HUES6 (cell line): ENCODE measurements around the gene ORAI1.

Source experiments
- H3K27ac ChIP-seq: 2 replicates; pipeline ENCODE4 v1.7.0; 2013; ENCODE audit warnings: low read depth, mild to moderate bottlenecking, low read length, inconsistent platforms
- H3K27me3 ChIP-seq: 2 replicates; pipeline ENCODE4 v1.6.1; 2013; ENCODE audit warnings: low read length; ENCODE audit not compliant: control insufficient read depth, insufficient read depth
- H3K36me3 ChIP-seq: 2 replicates; pipeline ENCODE4 v1.6.1; 2013; ENCODE audit warnings: low read length; ENCODE audit not compliant: control insufficient read depth, insufficient read depth
- H3K4me1 ChIP-seq: 2 replicates; pipeline ENCODE4 v1.6.1; 2013; ENCODE audit warnings: low read length; ENCODE audit not compliant: control insufficient read depth, insufficient read depth
- H3K4me3 ChIP-seq: 2 replicates; pipeline ENCODE4 v1.5.1; 2013; ENCODE audit warnings: low read depth, low read length
- H3K9ac ChIP-seq: one replicate; pipeline ENCODE4 v1.6.1; 2013; ENCODE audit warnings: mild to moderate bottlenecking, low read length
- H3K9me3 ChIP-seq: 2 replicates; pipeline ENCODE4 v1.6.1; 2013; ENCODE audit warnings: low read depth, low read length; ENCODE audit not compliant: control insufficient read depth, insufficient read depth

ORAI1 gene

DNA sequence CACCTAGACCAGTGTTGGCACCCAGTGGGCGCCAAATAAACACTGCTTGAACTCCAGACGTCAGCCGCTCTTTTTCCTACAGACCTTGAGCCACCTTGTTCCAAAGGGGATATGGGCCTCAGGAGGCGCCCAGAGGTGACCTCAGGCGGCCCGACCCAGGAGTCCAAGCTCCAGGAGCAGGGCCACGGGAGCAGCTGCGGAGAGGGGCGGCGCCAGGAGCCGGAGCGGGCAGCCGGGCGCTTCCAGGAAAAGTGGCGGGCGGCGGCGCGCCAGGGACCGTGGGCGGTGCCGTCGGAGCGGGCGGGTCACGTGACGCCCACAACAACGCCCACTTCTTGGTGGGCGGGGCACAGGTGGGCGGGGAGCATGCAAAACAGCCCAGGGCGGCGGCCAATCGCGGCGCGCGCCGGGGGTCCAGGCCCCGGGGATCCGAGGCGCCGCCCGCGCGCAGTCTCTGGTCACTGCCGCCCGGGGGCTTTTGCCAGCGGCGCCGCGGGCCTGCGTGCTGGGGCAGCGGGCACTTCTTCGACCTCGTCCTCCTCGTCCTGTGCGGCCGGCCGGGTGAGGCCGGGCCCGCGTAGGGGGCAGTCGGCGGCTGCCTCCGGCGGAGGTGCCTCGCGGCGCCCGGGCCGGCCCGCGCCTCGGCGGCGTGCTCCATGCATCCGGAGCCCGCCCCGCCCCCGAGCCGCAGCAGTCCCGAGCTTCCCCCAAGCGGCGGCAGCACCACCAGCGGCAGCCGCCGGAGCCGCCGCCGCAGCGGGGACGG lies at the start of gene ORAI1:
Gene ORAI1 (plus strand): TSS at position 444 of the 766 bp plus-strand sequence.
- no peaks in the 10 kb centered on the region for H3K9me3 ChIP-seq
- peak within 1 kb of the TSS; percentile 90 for H3K9ac ChIP-seq
- peaks cover 10% of the 10 kb centered on the region; the same call in 1 of the 2 replicates for H3K36me3 ChIP-seq
- H3K27me3 ChIP-seq: no peaks in the 10 kb centered on the region
- H3K27ac ChIP-seq: peak within 1 kb of the TSS; percentile 76; the same call in 1 of the 2 replicates
- peaks cover 39% of the 10 kb centered on the region for H3K4me1 ChIP-seq
- peak within 1 kb of the TSS; percentile 74 for H3K4me3 ChIP-seq

GRCh38 chr12:121576851-121577391 lies 49.4 kb upstream of the ORAI1 start:
- H3K9ac ChIP-seq: peak overlapping the region; percentile 99
- no peaks in the 10 kb centered on the region for H3K27me3 ChIP-seq
- H3K27ac ChIP-seq: peak overlapping the region; percentile 99
- peaks cover 39% of the 10 kb centered on the region for H3K36me3 ChIP-seq
- peak overlapping the region; percentile 73 for H3K4me3 ChIP-seq
- H3K4me1 ChIP-seq: peaks cover 35% of the 10 kb centered on the region
- H3K9me3 ChIP-seq: no peaks in the 10 kb centered on the region

DNA sequence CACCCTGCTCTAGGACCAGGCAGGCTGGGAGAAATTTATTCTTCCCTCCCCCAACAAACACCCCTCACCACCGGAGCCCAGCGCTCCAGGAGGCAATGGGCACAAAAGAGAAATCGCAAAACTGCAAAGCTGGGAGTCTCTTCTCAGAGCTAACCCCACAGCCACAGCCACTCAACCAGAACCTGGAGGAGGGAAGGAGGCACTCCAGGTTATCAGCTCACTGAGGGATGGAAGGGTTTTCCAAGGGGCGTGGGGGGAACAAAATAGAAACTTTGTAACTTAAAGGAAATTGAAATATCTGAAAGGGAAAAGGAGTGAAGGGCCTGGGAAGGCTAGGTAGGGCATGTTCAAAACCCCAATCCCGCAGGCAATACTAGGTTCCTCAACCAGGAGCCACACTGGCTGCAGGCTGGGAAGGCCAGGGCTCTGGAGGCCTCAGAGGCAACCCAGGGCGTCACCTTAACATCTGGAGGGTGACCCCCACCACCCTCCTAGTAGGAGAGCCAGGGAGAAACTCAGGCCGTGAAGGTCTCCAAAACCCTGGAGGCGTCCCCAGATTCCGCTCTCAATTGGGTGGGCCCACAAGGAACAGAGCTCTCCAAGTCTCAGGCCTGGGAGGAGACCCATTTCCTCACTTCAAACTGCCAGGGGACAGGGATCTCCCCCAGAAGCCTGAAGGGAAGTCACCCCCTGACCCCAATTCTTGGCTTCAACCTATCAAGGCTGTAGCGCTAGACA lies 48.7 kb upstream of the ORAI1 start:
- H3K27ac ChIP-seq: peak overlapping the region; percentile 99
- H3K36me3 ChIP-seq: peaks cover 32% of the 10 kb centered on the region
- H3K4me3 ChIP-seq: peak overlapping the region; percentile 73
- no peaks in the 10 kb centered on the region for H3K27me3 ChIP-seq
- H3K9ac ChIP-seq: peak overlapping the region; percentile 99
- H3K9me3 ChIP-seq: no peaks in the 10 kb centered on the region
- H3K4me1 ChIP-seq: peaks cover 36% of the 10 kb centered on the region

GRCh38 chr12:121578230-121579189 lies 47.8 kb upstream of the ORAI1 start:
- Histone ChIP-seq H3K9me3 (no peaks in the 10 kb centered on the region), H3K36me3 (peaks cover 28% of the 10 kb centered on the region), H3K4me1 (peaks cover 44% of the 10 kb centered on the region), H3K9ac (peak overlapping the region; percentile 99), H3K27ac (peak overlapping the region; percentile 99), H3K27me3 (no peaks in the 10 kb centered on the region), H3K4me3 (peak overlapping the region; percentile 73)

GRCh38 chr12:121579190-121579791 lies 47.0 kb upstream of the ORAI1 start:
- peak overlapping the region; percentile 99 for H3K9ac ChIP-seq
- H3K36me3 ChIP-seq: peaks cover 21% of the 10 kb centered on the region
- H3K4me3 ChIP-seq: peak overlapping the region; percentile 73
- no peaks in the 10 kb centered on the region for H3K27me3 ChIP-seq
- peak overlapping the region; percentile 99 for H3K27ac ChIP-seq
- peaks cover 50% of the 10 kb centered on the region for H3K4me1 ChIP-seq
- H3K9me3 ChIP-seq: no peaks in the 10 kb centered on the region

DNA sequence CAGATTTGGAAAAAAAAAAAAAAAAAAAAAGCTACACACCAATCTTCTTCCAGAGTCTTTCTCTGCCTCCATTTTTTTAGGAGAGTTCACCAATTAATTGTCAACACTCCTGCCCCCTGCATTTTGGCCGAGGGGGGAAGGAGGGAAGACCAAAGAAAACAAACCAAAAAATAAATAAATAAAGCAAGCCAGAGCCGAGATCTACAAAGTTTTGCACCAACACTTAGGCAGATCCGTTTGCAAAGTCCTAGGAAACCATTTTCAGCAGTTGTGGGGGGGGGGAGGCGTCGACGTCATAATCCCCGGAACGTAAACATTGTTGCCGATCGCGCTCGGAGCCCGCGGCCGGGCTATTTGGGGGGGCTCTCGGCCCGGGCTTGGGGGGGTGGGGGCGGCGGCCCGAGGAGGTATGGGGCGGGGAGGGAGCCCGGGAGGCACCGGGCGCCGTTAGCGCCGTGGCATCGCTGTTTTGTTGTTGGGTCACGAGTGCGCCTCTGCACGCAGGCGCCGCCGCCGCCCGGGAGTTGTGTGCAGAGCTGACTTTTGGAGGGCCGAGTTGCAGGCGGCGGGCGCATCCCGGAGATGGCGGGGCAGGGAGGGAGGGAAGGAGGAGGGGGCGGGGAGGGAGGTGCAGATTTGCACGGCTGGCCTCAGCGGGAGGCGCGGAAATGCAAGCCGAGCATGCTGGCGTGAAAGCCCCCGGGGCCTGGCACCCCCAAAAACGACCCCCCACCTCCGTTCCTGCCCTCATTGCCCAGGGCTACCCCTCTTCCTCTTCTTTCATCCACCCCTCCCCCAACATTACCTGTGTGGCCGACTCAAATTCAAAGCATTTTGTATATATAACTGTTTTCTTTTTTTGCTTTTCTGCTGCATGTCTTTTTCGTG lies 46.1 kb upstream of the ORAI1 start:
- no peaks in the 10 kb centered on the region for H3K9me3 ChIP-seq
- peak overlapping the region; percentile 99 for H3K27ac ChIP-seq
- peaks cover 47% of the 10 kb centered on the region for H3K4me1 ChIP-seq
- peak overlapping the region; percentile 73 for H3K4me3 ChIP-seq
- no peaks in the 10 kb centered on the region for H3K27me3 ChIP-seq
- H3K9ac ChIP-seq: peak overlapping the region; percentile 99
- peaks cover 11% of the 10 kb centered on the region for H3K36me3 ChIP-seq

GRCh38 chr12:121580959-121581685 lies 45.2 kb upstream of the ORAI1 start, which contains the start of gene KDM2B:
KDM2B (minus strand) TSS chr12:121581023; CDS start chr12:121580911, 112 bp downstream.
- Histone ChIP-seq H3K4me1 (peaks cover 41% of the 10 kb centered on the region), H3K27ac (peak within 1 kb of the TSS; percentile 99)

GRCh38 chr12:121581686-121582429 lies 44.5 kb upstream of the ORAI1 start:
- peak overlapping the region; percentile 73 for H3K4me3 ChIP-seq
- H3K9ac ChIP-seq: peak overlapping the region; percentile 94
- H3K36me3 ChIP-seq: no peaks in the 10 kb centered on the region
- H3K27ac ChIP-seq: peak overlapping the region; percentile 99; the same call in 1 of the 2 replicates
- no peaks in the 10 kb centered on the region for H3K9me3 ChIP-seq
- peaks cover 35% of the 10 kb centered on the region for H3K4me1 ChIP-seq
- no peaks in the 10 kb centered on the region for H3K27me3 ChIP-seq

More at GRCh38 chr12:121580959-121581685, 45.2 kb upstream of the ORAI1 start, which contains the start of gene KDM2B:
- peak within 1 kb of the TSS; percentile 99 for H3K9ac ChIP-seq
- H3K9me3 ChIP-seq: no peaks in the 10 kb centered on the region
- H3K27me3 ChIP-seq: no peaks in the 10 kb centered on the region
- peak within 1 kb of the TSS; percentile 73 for H3K4me3 ChIP-seq
- peaks cover 2% of the 10 kb centered on the region for H3K36me3 ChIP-seq
